ENCODE data around the gene LIMS1.

LIMS1 gene

GRCh38 chr2:108625186-108625827 is 91.0 kb downstream of the LIMS1 start:
- TF ChIP-seq, protein P1, sequence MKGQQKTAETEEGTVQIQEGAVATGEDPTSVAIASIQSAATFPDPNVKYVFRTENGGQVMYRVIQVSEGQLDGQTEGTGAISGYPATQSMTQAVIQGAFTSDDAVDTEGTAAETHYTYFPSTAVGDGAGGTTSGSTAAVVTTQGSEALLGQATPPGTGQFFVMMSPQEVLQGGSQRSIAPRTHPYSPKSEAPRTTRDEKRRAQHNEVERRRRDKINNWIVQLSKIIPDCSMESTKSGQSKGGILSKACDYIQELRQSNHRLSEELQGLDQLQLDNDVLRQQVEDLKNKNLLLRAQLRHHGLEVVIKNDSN (IDR thresholded peaks at IDR 0.05): no peak
- TF ChIP-seq TAF1 (IDR thresholded peaks at IDR 0.05; ENCODE audit: low read depth) (no peak), NFIC (IDR thresholded peaks at IDR 0.05) (no peak), ZBTB7A (IDR thresholded peaks at IDR 0.05; ENCODE audit: low read depth) (no peak), TEAD4 (IDR thresholded peaks at IDR 0.05) (no peak), EGR1 (IDR thresholded peaks at IDR 0.05) (no peak)

DNA sequence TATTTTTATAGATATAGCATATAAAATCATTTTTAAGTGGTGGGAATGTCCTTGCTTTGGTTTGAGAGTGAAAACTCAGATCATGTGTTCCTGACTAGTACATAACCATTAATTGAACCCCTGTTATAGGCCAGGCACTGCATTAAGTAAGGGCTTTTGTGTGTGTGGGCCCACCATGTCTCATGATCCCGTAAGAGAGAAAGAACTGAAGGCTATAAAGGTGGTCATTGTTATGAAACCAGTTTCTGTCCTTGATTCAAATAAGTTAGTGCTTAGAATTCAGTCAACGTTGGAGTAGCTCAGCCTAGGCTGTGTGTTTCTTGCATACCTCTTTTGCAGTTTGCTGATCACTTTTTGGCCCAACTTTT is 91.5 kb downstream of the LIMS1 start:
- TF ChIP-seq FOXM1 (IDR thresholded peaks at IDR 0.05; ENCODE audit: borderline replicate concordance, low read depth) (no peak), TEAD4 (IDR thresholded peaks at IDR 0.05) (no peak)

DNA sequence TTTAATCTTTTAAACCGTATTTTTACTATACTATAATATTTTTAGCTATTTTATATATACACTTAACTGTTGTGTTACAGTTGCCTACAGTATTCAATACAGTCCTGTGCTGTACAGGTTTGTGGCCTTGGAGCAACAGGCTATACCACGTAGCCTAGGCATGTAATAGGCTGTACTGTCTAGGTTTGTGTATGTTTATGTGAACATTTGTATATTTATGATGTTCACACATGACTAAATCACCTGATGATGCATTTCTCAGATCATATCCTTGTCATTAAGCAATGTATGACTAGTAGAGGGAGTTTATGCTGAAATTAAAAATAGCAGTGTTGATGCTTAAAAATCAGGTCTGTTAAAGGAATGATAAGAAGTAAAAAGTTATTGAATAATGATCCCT is 92.7 kb downstream of the LIMS1 start:
- TF ChIP-seq EGR1 (IDR thresholded peaks at IDR 0.05) (no peak), FOXM1 (IDR thresholded peaks at IDR 0.05; ENCODE audit: borderline replicate concordance, low read depth) (no peak)
- TF ChIP-seq, protein P2, sequence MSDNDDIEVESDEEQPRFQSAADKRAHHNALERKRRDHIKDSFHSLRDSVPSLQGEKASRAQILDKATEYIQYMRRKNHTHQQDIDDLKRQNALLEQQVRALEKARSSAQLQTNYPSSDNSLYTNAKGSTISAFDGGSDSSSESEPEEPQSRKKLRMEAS (IDR thresholded peaks at IDR 0.05): no peak

DNA sequence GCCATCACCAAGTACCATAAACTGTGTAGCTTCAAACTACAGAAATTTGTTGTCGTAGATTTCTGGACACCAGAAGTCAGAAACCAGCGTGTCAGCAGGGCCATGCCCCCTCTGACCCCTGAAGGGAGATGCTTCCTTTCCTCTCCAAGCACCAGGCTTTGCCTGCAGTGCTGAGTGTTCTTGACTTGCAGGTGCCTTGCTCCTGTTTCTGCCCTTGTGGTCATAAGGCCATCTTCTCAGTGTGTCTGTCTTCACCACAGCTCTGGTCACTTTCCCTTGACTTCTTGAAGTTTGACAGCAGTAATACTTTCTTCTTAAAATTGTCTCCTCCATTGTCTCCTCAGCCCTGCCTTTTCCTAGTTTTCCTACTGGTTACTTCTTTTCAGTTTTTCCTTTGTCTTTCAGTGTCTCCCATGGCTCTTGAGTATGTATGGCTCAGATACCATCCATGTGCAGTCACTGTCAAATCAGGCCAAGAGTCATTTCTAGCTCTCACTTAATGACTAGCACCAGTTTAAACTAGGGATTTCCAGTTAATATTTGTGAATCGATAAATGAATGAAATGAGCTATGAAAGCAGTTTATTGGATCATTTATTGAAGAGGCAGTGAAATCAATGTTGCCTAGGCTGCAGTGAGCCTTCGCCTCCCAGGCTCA is 93.8 kb downstream of the LIMS1 start:
- TF ChIP-seq ZBTB7A (IDR thresholded peaks at IDR 0.05; ENCODE audit: low read depth): no peak
- no peak for TF ChIP-seq NFIC (IDR thresholded peaks at IDR 0.05)
- TF ChIP-seq YY1 (IDR thresholded peaks at IDR 0.05; ENCODE audit: low read depth): no peak
- TF ChIP-seq RAD21 (IDR thresholded peaks at IDR 0.05; ENCODE audit: low read depth): no peak
- no peak for TF ChIP-seq REST (IDR thresholded peaks at IDR 0.05; ENCODE audit: low read depth)

GRCh38 chr2:108628936-108629335 is 94.7 kb downstream of the LIMS1 start:
- no peak for TF ChIP-seq TAF1 (IDR thresholded peaks at IDR 0.05; ENCODE audit: low read depth)
- TF ChIP-seq ZBTB7A (IDR thresholded peaks at IDR 0.05; ENCODE audit: low read depth): no peak
- TF ChIP-seq REST (IDR thresholded peaks at IDR 0.05; ENCODE audit: low read depth): no peak
- no peak for TF ChIP-seq RAD21 (IDR thresholded peaks at IDR 0.05; ENCODE audit: low read depth)
- no peak for TF ChIP-seq FOXM1 (IDR thresholded peaks at IDR 0.05; ENCODE audit: borderline replicate concordance, low read depth)
- no peak for TF ChIP-seq CREB1 (IDR thresholded peaks at IDR 0.05; ENCODE audit: low read depth)
- TF ChIP-seq TCF12 (IDR thresholded peaks at IDR 0.05; ENCODE audit: low read depth): no peak

GRCh38 chr2:108629417-108629816 is 95.1 kb downstream of the LIMS1 start:
- TF ChIP-seq, protein P2 (IDR thresholded peaks at IDR 0.05): no peak
- TF ChIP-seq TAF1 (IDR thresholded peaks at IDR 0.05; ENCODE audit: low read depth) (no peak), NFIC (IDR thresholded peaks at IDR 0.05) (no peak), RAD21 (IDR thresholded peaks at IDR 0.05; ENCODE audit: low read depth) (no peak), CREB1 (IDR thresholded peaks at IDR 0.05; ENCODE audit: low read depth) (no peak), ZBTB7A (IDR thresholded peaks at IDR 0.05; ENCODE audit: low read depth) (no peak), TEAD4 (IDR thresholded peaks at IDR 0.05) (no peak), EGR1 (IDR thresholded peaks at IDR 0.05) (no peak)

GRCh38 chr2:108630567-108631405 is 96.5 kb downstream of the LIMS1 start:
- TF ChIP-seq TAF1 (IDR thresholded peaks at IDR 0.05; ENCODE audit: low read depth) (no peak), TEAD4 (IDR thresholded peaks at IDR 0.05) (no peak), CREB1 (IDR thresholded peaks at IDR 0.05; ENCODE audit: low read depth) (no peak), CEBPB (IDR thresholded peaks at IDR 0.05) (no peak)
- TF ChIP-seq, protein P2 (IDR thresholded peaks at IDR 0.05): no peak

Data from Ishikawa (cell line).